Heart left ventricle (tissue), 16 donors: ENCODE results near the gene ENKUR. TPM values are rescaled to one million over a fixed set of nuclear protein-coding genes. Genes with fewer than 3 reads are reported as not detected.

Experiments
- ATAC-seq, 4 donors: fragments of 200-7000 bp; cut with Tn5 transposase; one replicate each; pipeline ENCODE4 v1.9.1; 2020 to 2022; ENCODE audit warnings: moderate library complexity in 4 of 4, mild to moderate bottlenecking in 3 of 4, moderate number of reproducible peaks in 1 of 4
- DNase-seq, 5 donors: peaks; one replicate each; pipeline ENCODE4 v3.0.0-alpha.2; 2020
- H3K27ac ChIP-seq, 12 donors: fragments of 200-600 bp; sonication (generic) in 4 of 12; one replicate each; pipeline versions ENCODE4 v1.5.0 to v1.8.0; 2016 to 2022; ENCODE audit warnings: mild to moderate bottlenecking in 2 of 12
- H3K27me3 ChIP-seq, 9 donors: fragments of 200-600 bp; sonication (generic) in 2 of 9; one replicate each; pipeline versions ENCODE4 v1.5.1 to v1.8.0; 2016 to 2022; ENCODE audit warnings: mild to moderate bottlenecking in 3 of 9
- H3K36me3 ChIP-seq, 9 donors: fragments of 200-600 bp; sonication (generic) in 2 of 9; one replicate each; pipeline versions ENCODE4 v1.5.0 to v1.8.0; 2018 to 2022; ENCODE audit warnings: mild to moderate bottlenecking in 2 of 9
- H3K4me1 ChIP-seq, 12 donors: fragments of 200-600 bp; sonication (generic) in 4 of 12; one replicate each; pipeline versions ENCODE4 v1.5.0 to v1.8.0; 2016 to 2022; ENCODE audit warnings: mild to moderate bottlenecking in 3 of 12
- H3K4me3 ChIP-seq, 12 donors: fragments of 200-600 bp; sonication (generic) in 4 of 12; one replicate each; pipeline versions ENCODE4 v1.5.0 to v1.8.0; 2017 to 2022; ENCODE audit warnings: mild to moderate bottlenecking in 9 of 12, moderate library complexity in 4 of 12
- H3K9me3 ChIP-seq, 12 donors: fragments of 200-600 bp; sonication (generic) in 4 of 12; one replicate each; pipeline versions ENCODE4 v1.5.0 to v1.8.0; 2016 to 2022; ENCODE audit warnings: mild to moderate bottlenecking in 1 of 12
- POLR2A ChIP-seq, 2 donors: fragments of 450-650 bp; IDR thresholded peaks; one replicate each; pipeline ENCODE4 v1.6.1; 2017; ENCODE audit warnings: antibody characterized with exemption in 2 of 2, mild to moderate bottlenecking in 2 of 2, moderate library complexity in 2 of 2
- WGBS, 4 donors: extraction: QIAGEN DNeasy Blood & Tissue Kit in 2 of 4; methylation state at CpG; one replicate each; pipeline versions ENCODE4 v1.1.5 to v1.1.7; 2013 to 2018; 5-methylcytosine and 5-hydroxymethylcytosine counted together
- intact Hi-C, 10 donors: fragments of 100-400 bp; cut with DNase I; formaldehyde crosslinking; loops; one replicate each; pipeline versions ENCODE4 v1.11.1 to v1.14.2; 2022
- polyA plus RNA-seq, 2 donors: library from polyadenylated mRNA; stranded (reverse); fragments of 200-250 nt; gene quantifications; one replicate each; pipeline ENCODE4 v1.2.3, GENCODE V29; 2013
- total RNA-seq, 9 donors: library from RNA; depleted of rRNA in 2 of 9; stranded (reverse); fragments of >200 nt in 2 of 9; fragmentation: NEBNext Ultra II Directional in 3 of 9; extraction: Animal tissue kit (Norgen Biotek cat#: 25700) in 3 of 9; gene quantifications; one replicate each; pipeline versions ENCODE4 v1.1.0 to v1.2.4, GENCODE V29; 2016 to 2023
- TF ChIP-seq, protein P1 (sequence below), 12 donors: fragments of 200-600 bp; sonication (generic) in 4 of 12; IDR thresholded peaks; one replicate each; pipeline versions ENCODE4 v1.5.0 to v1.8.0; 2018 to 2022; ENCODE audit warnings: antibody characterized with exemption in 12 of 12, mild to moderate bottlenecking in 5 of 12
- donor health status: ischemic (EF 13 %, LVEDD 7.1; RV severe dilation, severe dysfunction).
- donor health status: healthy with polysubstance abuse.
- donor health status: DM: no; HTN: yes; CAD: no.
- donor health status: DM: no; HTN: no; CAD: no.
- donor health status: ischemic (EF 25% LVEDD 6.9; RV normal size, moderate dysfunction).
- donor health status: ischemic (EF 25% LVEDD 5.7; RV mildly dilated, moderate dysfunction).
- donor health status: healthy.
- donor health status: DM: yes; HTN: yes; CAD: no.
- donor health status: ischemic (EF 35%, LVEDD 5.7; RV mildly dilated, moderate dysfunction).
- donor health status: nonischemic (EF 11% LVEDD 7.7; RV severe dilation, severe dysfunction).
- donor health status: DM: yes; HTN: yes; CAD: no.
- donor health status: PGD.
- donor health status: ischemic (EF 29% LVEDD 5.4; RV normal size, mild dysfunction).
- donor health status: nonischemic (EF 23%, LVEDD 6.1; RV moderate dilation, normal function).

The ENKUR gene
- total and polyA plus RNA-seq, 11 donors = 0.12 to 0.20 (median 0.19) TPM; not detected in 7

- DNase-seq (peak in 2 of 5 donors; percentile 24 to 26), ATAC-seq (peak in 2 of 4 donors; percentile 48 to 55)
- intact Hi-C loops = no loop called here
- WGBS, 4 donors = 80 to 90% (median 84%) methylated on average over 5 of the region's 5 CpGs
- no peak for TF ChIP-seq POLR2A (IDR thresholded peaks at IDR 0.05)
- TF ChIP-seq, protein P1, sequence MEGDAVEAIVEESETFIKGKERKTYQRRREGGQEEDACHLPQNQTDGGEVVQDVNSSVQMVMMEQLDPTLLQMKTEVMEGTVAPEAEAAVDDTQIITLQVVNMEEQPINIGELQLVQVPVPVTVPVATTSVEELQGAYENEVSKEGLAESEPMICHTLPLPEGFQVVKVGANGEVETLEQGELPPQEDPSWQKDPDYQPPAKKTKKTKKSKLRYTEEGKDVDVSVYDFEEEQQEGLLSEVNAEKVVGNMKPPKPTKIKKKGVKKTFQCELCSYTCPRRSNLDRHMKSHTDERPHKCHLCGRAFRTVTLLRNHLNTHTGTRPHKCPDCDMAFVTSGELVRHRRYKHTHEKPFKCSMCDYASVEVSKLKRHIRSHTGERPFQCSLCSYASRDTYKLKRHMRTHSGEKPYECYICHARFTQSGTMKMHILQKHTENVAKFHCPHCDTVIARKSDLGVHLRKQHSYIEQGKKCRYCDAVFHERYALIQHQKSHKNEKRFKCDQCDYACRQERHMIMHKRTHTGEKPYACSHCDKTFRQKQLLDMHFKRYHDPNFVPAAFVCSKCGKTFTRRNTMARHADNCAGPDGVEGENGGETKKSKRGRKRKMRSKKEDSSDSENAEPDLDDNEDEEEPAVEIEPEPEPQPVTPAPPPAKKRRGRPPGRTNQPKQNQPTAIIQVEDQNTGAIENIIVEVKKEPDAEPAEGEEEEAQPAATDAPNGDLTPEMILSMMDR (IDR thresholded peaks at IDR 0.05) = no peak
- Histone ChIP-seq H3K4me1 (peaks cover 0 to 14% (median 0%) of the 10 kb centered on the region in 12 donors), H3K4me3 (no peak overlapping the region), H3K27me3 (no peaks in the 10 kb centered on the region), H3K27ac (peak overlapping the region in 3 of 12 donors; percentile 32 to 49 (median 48)), H3K9me3 (no peaks in the 10 kb centered on the region), H3K36me3 (no peaks in the 10 kb centered on the region)
These were observed 32.5 kb upstream of the ENKUR start for GRCh38 chr10:25048450-25048849.

- H3K27me3 ChIP-seq = no peaks in the 10 kb centered on the region
- DNase-seq (peak in 1 of 5 donors; percentile 8), ATAC-seq (peak in 2 of 4 donors; percentile 44 to 69)
- no peaks in the 10 kb centered on the region for H3K9me3 ChIP-seq
- H3K4me1 ChIP-seq = peaks cover 0 to 14% (median 0%) of the 10 kb centered on the region in 12 donors
- no peak for TF ChIP-seq POLR2A (IDR thresholded peaks at IDR 0.05)
- TF ChIP-seq, protein P1 (IDR thresholded peaks at IDR 0.05) = no peak
- no peak overlapping the region for H3K4me3 ChIP-seq
- WGBS, 4 donors = 36 to 47% (median 45%) methylated on average over 4 of the region's 4 CpGs
- no peaks in the 10 kb centered on the region for H3K36me3 ChIP-seq
- intact Hi-C loops = no loop called here
- H3K27ac ChIP-seq = peak overlapping the region in 5 of 12 donors; percentile 6 to 49 (median 32)
These were observed 31.8 kb upstream of the ENKUR start for GRCh38 chr10:25047591-25048301.

DNA sequence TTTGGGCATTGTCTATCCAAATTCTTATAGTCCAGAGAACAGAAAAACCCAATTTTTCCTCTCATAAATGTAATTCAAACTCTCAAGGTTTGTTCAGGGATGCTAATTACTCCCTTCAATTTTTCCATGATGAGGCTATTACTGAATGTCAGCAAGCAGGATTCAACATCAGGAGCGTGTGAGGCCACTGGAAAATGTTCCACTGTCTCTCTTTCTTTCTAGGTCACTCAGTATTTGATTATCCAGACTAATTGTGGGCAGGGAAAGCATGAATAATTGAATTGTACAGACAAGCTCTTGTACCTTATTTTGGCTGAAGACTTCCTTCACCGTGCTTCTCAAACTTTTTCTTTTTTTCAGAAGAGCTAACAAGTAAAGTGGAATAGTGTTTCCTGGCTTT lies 31.1 kb upstream of the ENKUR start:
- ATAC-seq (peak in 2 of 4 donors; percentile 44 to 52), DNase-seq (no peak)
- TF ChIP-seq, protein P1 (IDR thresholded peaks at IDR 0.05) = no peak
- TF ChIP-seq POLR2A (IDR thresholded peaks at IDR 0.05) = no peak
- H3K27me3 ChIP-seq = no peaks in the 10 kb centered on the region
- peak overlapping the region in 5 of 12 donors; percentile 6 to 42 (median 27) for H3K27ac ChIP-seq
- no peak overlapping the region for H3K4me3 ChIP-seq
- no peaks in the 10 kb centered on the region for H3K36me3 ChIP-seq
- H3K9me3 ChIP-seq = no peaks in the 10 kb centered on the region
- 53 to 70% (median 66%) methylated on average over 2 of the region's 2 CpGs for WGBS, 4 donors
- intact Hi-C loops = no loop called here
- peaks cover 0 to 14% (median 0%) of the 10 kb centered on the region in 12 donors for H3K4me1 ChIP-seq

- Histone ChIP-seq H3K27ac (peak overlapping the region in 2 of 12 donors; percentile 21 to 24), H3K4me3 (no peak overlapping the region), H3K4me1 (peaks cover 0 to 14% (median 0%) of the 10 kb centered on the region in 12 donors), H3K27me3 (no peaks in the 10 kb centered on the region), H3K36me3 (no peaks in the 10 kb centered on the region), H3K9me3 (no peaks in the 10 kb centered on the region)
- TF ChIP-seq, protein P1 (IDR thresholded peaks at IDR 0.05) = no peak
- 78 to 92% (median 89%) methylated on average over 1 of the region's 1 CpG for WGBS, 4 donors
- intact Hi-C loops = no loop called here
- DNase-seq (no peak), ATAC-seq (no peak)
These were observed 30.7 kb upstream of the ENKUR start for GRCh38 chr10:25046641-25047040.
